HCT116 (cell line): ENCODE data around the gene CENPB. TPM values are rescaled to one million over a fixed set of nuclear protein-coding genes. Genes with fewer than 3 reads are reported as not detected.

ENCODE experiments used
- ATAC-seq: fragments of 200-7000 bp; cut with Tn5 transposase; 2 replicates; pipeline ENCODE4 v1.9.1; 2020; ENCODE audit warnings: mild to moderate bottlenecking, moderate library complexity
- BruUV-seq: library from RNA; stranded (reverse); fragments of 400-500 nt; replicated peaks from 2 replicates; lab custom pipeline; 2021; lab: Mats Ljungman, UMichigan
- CTCF ChIA-PET: fragments of 300-600 bp; sonication (Branson Sonifier 250); formaldehyde crosslinking; loops from one replicate; lab custom pipeline; 2021; ENCODE audit warnings: antibody characterized with exemption; lab: Charles Lee
- POLR2A ChIA-PET: fragments of 300-600, 350-600 bp; sonication (Branson Sonifier 250); formaldehyde crosslinking; loops from one replicate; lab custom pipeline; 2021; ENCODE audit warnings: antibody characterized with exemption; lab: Charles Lee
- RAD21 ChIA-PET, 2 experiments: fragments of 300-600 bp; sonication (Branson Sonifier 250); formaldehyde crosslinking; loops; one replicate each; lab custom pipeline; 2023; ENCODE audit warnings: low total read pairs in 2 of 2; ENCODE audit not compliant: uncharacterized antibody in 2 of 2, unreplicated experiment in 2 of 2, low non-redundant PET in 1 of 2; lab: Charles Lee
- DNase-seq: peaks from one replicate; pipeline ENCODE4 v3.0.0-alpha.2; 2010; ENCODE audit warnings: low read depth, low spot score
- H2AFZ ChIP-seq: fragments of 200-600 bp; shearing (Covaris generic), sonication (generic); 2 replicates; pipeline ENCODE4 v1.6.1; 2017; ENCODE audit warnings: low read depth, mixed run types, mixed read lengths, antibody characterized with exemption, low read length; ENCODE audit not compliant: poor library complexity, severe bottlenecking
- H3K27ac ChIP-seq: 2 replicates; pipeline ENCODE4 v1.5.1; 2012; ENCODE audit warnings: low read depth, low read length
- H3K27me3 ChIP-seq: fragments of 200-600 bp; sonication (generic); 2 replicates; pipeline ENCODE4 v1.6.1; 2016; ENCODE audit warnings: mixed run types, low read length, mixed read lengths; ENCODE audit not compliant: insufficient read depth
- H3K36me3 ChIP-seq, 2 experiments: fragments of 200-500 bp in 1 of 2; fragments of 200-600 bp in 1 of 2; sonication (Bioruptor generic) in 1 of 2; sonication (generic) in 1 of 2; 2 replicates each; pipeline versions ENCODE4 v1.5.1 to v1.6.1; 2014 to 2016; ENCODE audit warnings: low read length in 2 of 2, inconsistent platforms in 1 of 2, mixed read lengths in 1 of 2, mixed run types in 1 of 2; ENCODE audit not compliant: insufficient read depth in 2 of 2, control insufficient read depth in 1 of 2
- H3K4me1 ChIP-seq, 2 experiments: fragments of 200-600 bp in 1 of 2; sonication (generic) in 1 of 2; 2 replicates each; pipeline versions ENCODE4 v1.5.1 to v1.6.1; 2012 to 2017; ENCODE audit warnings: low read length in 2 of 2, inconsistent platforms in 1 of 2, mild to moderate bottlenecking in 1 of 2, mixed read lengths in 1 of 2, mixed run types in 1 of 2, moderate library complexity in 1 of 2; ENCODE audit not compliant: insufficient read depth in 2 of 2, control insufficient read depth in 1 of 2
- H3K4me2 ChIP-seq: fragments of 200-600 bp; sonication (generic); 2 replicates; pipeline ENCODE4 v1.6.1; 2017; ENCODE audit warnings: mixed run types, low read length, mixed read lengths
- H3K4me3 ChIP-seq, 2 experiments: fragments of 200-600 bp in 1 of 2; sonication (generic) in 1 of 2; replicated peaks in 1 of 2; 2 replicates each; pipeline ENCODE4 v1.5.1; 2011 to 2016; ENCODE audit warnings: low read length in 2 of 2, control low read depth in 1 of 2, low read depth in 1 of 2, mild to moderate bottlenecking in 1 of 2, mixed read lengths in 1 of 2, mixed run types in 1 of 2
- H3K79me2 ChIP-seq: fragments of 200-600 bp; sonication (generic); 2 replicates; pipeline ENCODE4 v1.6.1; 2017; ENCODE audit warnings: mild to moderate bottlenecking, mixed run types, low read length, moderate library complexity, mixed read lengths; ENCODE audit not compliant: insufficient read depth
- H3K9ac ChIP-seq: fragments of 200-600 bp; sonication (generic); 2 replicates; pipeline ENCODE4 v1.6.1; 2016; ENCODE audit warnings: low read length, mixed read lengths
- H3K9me2 ChIP-seq: fragments of 200-600 bp; sonication (generic), shearing (Covaris generic); 2 replicates; pipeline ENCODE4 v1.6.1; 2017; ENCODE audit warnings: mixed run types, mild to moderate bottlenecking, moderate library complexity; ENCODE audit not compliant: insufficient read depth
- H3K9me3 ChIP-seq, 2 experiments: fragments of 200-500 bp in 1 of 2; fragments of 200-600 bp in 1 of 2; sonication (Bioruptor generic) in 1 of 2; sonication (generic) in 1 of 2; 2 replicates each; pipeline ENCODE4 v1.6.1; 2014 to 2017; ENCODE audit warnings: low read length in 2 of 2, mixed read lengths in 2 of 2, inconsistent platforms in 1 of 2, low read depth in 1 of 2, mild to moderate bottlenecking in 1 of 2, mixed run types in 1 of 2, moderate library complexity in 1 of 2; ENCODE audit not compliant: control insufficient read depth in 1 of 2, insufficient read depth in 1 of 2
- H4K20me1 ChIP-seq: fragments of 200-600 bp; sonication (generic), shearing (Covaris generic); 2 replicates; pipeline ENCODE4 v1.6.1; 2017; ENCODE audit warnings: mixed run types, mild to moderate bottlenecking, moderate library complexity; ENCODE audit not compliant: insufficient read depth
- CBX3 ChIP-seq: IDR thresholded peaks from 2 replicates; pipeline ENCODE4 v1.6.1; 2012; ENCODE audit warnings: low read depth
- CEBPB ChIP-seq: IDR thresholded peaks from 2 replicates; pipeline ENCODE4 v1.6.1; 2012; ENCODE audit warnings: low read depth
- EGR1 ChIP-seq: IDR thresholded peaks from 2 replicates; pipeline ENCODE4 v1.6.1; 2012; ENCODE audit warnings: low read depth
- ELF1 ChIP-seq: IDR thresholded peaks from 2 replicates; pipeline ENCODE4 v1.6.1; 2012; ENCODE audit warnings: low read depth, borderline replicate concordance
- EZH2 ChIP-seq: fragments of 200-600 bp; sonication (generic); IDR thresholded peaks from 2 replicates; pipeline ENCODE4 v1.6.1; 2017; ENCODE audit warnings: antibody characterized with exemption, mixed run types
- EZH2phosphoT487 ChIP-seq: fragments of 200-600 bp; IDR thresholded peaks from 2 replicates; pipeline ENCODE4 v1.6.1; 2018; ENCODE audit warnings: antibody characterized with exemption, borderline replicate concordance
- FOSL1 ChIP-seq: IDR thresholded peaks from 2 replicates; pipeline ENCODE4 v1.6.1; 2012; ENCODE audit warnings: low read depth
- JUND ChIP-seq: IDR thresholded peaks from 2 replicates; pipeline ENCODE4 v1.6.1; 2012
- POLR2A ChIP-seq: IDR thresholded peaks from 2 replicates; pipeline ENCODE4 v1.7.0; 2011; ENCODE audit warnings: borderline replicate concordance; ENCODE audit not compliant: insufficient read depth, insufficient read length; ENCODE audit errors: extremely low read depth
- POLR2AphosphoS5 ChIP-seq: IDR thresholded peaks from 2 replicates; pipeline ENCODE4 v1.6.1; 2011; ENCODE audit warnings: mild to moderate bottlenecking, low read depth, low read length, moderate library complexity
- RAD21 ChIP-seq: IDR thresholded peaks from 2 replicates; pipeline ENCODE4 v1.6.1; 2012; ENCODE audit warnings: low read depth, mild to moderate bottlenecking
- SIN3A ChIP-seq: IDR thresholded peaks from 2 replicates; pipeline ENCODE4 v1.6.1; 2012; ENCODE audit warnings: low read depth
- SP1 ChIP-seq: IDR thresholded peaks from 2 replicates; pipeline ENCODE4 v1.6.1; 2012; ENCODE audit warnings: low read depth
- SRF ChIP-seq: IDR thresholded peaks from 2 replicates; pipeline ENCODE4 v1.6.1; 2012; ENCODE audit warnings: low read depth
- TCF7L2 ChIP-seq: IDR thresholded peaks from 2 replicates; pipeline ENCODE4 v1.7.0; 2011; ENCODE audit warnings: borderline replicate concordance, inconsistent platforms; ENCODE audit not compliant: insufficient read depth, insufficient read length; ENCODE audit errors: extremely low read depth
- YY1 ChIP-seq: IDR thresholded peaks from 2 replicates; pipeline ENCODE4 v1.6.1; 2011; ENCODE audit warnings: low read length, low read depth, moderate library complexity, mild to moderate bottlenecking; ENCODE audit not compliant: insufficient replicate concordance; ENCODE audit errors: extremely low read depth
- ZFX ChIP-seq: fragments of 450-650 bp; IDR thresholded peaks from 2 replicates; pipeline ENCODE4 v1.6.1; 2017
- ZNF274 ChIP-seq: fragments of 200-500 bp; sonication (Bioruptor generic); IDR thresholded peaks from 2 replicates; pipeline ENCODE4 v1.6.1; 2014; ENCODE audit warnings: mild to moderate bottlenecking, low read depth, low read length, inconsistent platforms
- intact Hi-C: fragments of 100-400 bp; cut with micrococcal nuclease; formaldehyde crosslinking; loops from 2 replicates; pipeline ENCODE4 v1.10.0; 2022
- total RNA-seq: library from RNA; stranded (reverse); gene quantifications from one replicate; pipeline ENCODE4 v1.2.1, GENCODE V29; 2021; ENCODE audit not compliant: unreplicated experiment
- TF ChIP-seq, protein P1 (sequence below): IDR thresholded peaks from 2 replicates; pipeline ENCODE4 v1.6.1; 2012
- TF ChIP-seq, protein P2 (sequence below): IDR thresholded peaks from 2 replicates; pipeline ENCODE4 v1.6.1; 2012
- TF ChIP-seq, protein P3 (sequence below): IDR thresholded peaks from 2 replicates; pipeline ENCODE4 v1.6.1; 2011; ENCODE audit warnings: mild to moderate bottlenecking, low read length, moderate library complexity; ENCODE audit not compliant: insufficient replicate concordance; ENCODE audit errors: extremely low read depth
- TF ChIP-seq, protein P4 (sequence below), 3 experiments: fragments of 200-600 bp in 1 of 3; sonication (generic) in 1 of 3; IDR thresholded peaks in 2 of 3; conservative IDR thresholded peaks in 1 of 3; 2 replicates each; pipeline ENCODE4 v1.5.1; 2012 to 2017; ENCODE audit warnings: low read depth in 2 of 3, low read length in 2 of 3, antibody characterized with exemption in 1 of 3, borderline replicate concordance in 1 of 3, control low read depth in 1 of 3, mild to moderate bottlenecking in 1 of 3, mixed read lengths in 1 of 3, mixed run types in 1 of 3, moderate library complexity in 1 of 3; ENCODE audit not compliant: insufficient read depth in 1 of 3

CENPB gene
- total RNA-seq, 1 experiment from 2014 or later, result 67.2 TPM

DNA sequence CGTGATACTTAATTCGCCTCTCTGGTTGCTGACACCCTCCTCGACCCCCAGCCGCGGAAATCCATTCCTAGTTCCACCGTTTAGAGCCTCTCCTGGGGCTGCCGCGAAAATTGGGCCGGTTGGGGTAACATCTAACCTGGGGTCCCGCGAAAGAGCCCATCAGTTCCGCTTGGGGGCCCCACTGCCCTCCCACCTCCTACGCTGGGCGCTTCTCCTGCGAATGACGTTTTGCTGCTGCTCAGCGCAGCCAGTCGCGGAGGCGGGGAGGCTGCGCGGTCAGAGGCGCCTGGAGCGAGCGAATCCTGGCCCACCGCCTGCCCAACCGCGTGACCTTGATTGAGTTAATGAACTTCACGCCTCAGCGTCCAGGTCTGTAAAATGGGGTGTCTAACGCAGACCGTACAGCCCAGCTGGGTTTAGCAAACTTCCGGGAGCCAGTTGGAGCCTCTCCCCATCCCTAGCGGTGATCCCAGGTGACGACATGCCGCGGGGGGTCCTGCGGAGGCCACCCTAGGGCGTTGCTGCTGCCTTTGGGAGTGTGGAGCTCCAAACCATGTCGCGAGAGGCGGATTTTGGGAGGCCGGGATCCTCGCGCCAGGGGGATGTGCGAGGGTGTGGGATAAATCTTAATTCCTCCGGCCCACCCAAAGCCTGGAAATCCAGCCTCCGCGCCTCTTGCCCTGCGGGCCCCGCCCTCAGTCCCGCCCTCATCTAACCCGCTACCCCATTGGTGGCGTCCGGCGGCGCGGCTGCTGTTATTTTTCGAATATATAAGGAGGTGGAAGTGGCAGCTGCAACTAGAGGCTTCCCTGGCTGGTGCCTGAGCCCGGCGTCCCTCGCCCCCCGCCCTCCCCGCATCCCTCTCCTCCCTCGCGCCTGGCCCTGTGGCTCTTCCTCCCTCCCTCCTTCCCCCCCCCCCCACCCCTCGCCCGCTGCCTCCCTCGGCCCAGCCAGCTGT is 9.2 kb upstream of the CENPB start, which contains the start of gene CDC25B:
Gene CDC25B (plus strand): TSS at position 800 of the 958 bp plus-strand sequence. CDS start 222 bp downstream, outside the sequence.
- Histone ChIP-seq H3K9me2 (no peaks in the 10 kb centered on the region), H3K9ac (peak within 1 kb of the TSS; percentile 95), H3K27ac (peak within 1 kb of the TSS; percentile 97), H3K27me3 (no peaks in the 10 kb centered on the region), H3K9me3 (no peaks in the 10 kb centered on the region), H3K4me3 (peak within 1 kb of the TSS; percentile 66 to 80), H3K36me3 (peaks cover 18 to 28% of the 10 kb centered on the region in 2 experiments; a peak in 3 of 4 replicates), H4K20me1 (no peaks in the 10 kb centered on the region), H2AFZ (no peak within 1 kb of the TSS), H3K4me2 (peak within 1 kb of the TSS; percentile 94), H3K79me2 (peaks cover 44% of the 10 kb centered on the region), H3K4me1 (peaks cover 25 to 51% of the 10 kb centered on the region in 2 experiments)
- ATAC-seq, result peak; percentile 80
- CTCF ChIA-PET, result interaction anchor here (0.7 to 1.9 kb wide), 7 partner anchors 9 to 59 kb away, joined by 3 to 9 read pairs (median 3); partner anchors contain the start of genes CENPB and SPEF1
- intact Hi-C loops, result no loop called here
- RAD21 ChIA-PET, result interaction anchor here in 1 of 2 experiments (0.6 to 0.8 kb wide), 2 partner anchors 16 to 23 kb away, joined by 3 read pairs; no protein-coding TSS in a partner anchor
- TSS peak; percentile 82 for BruUV-seq
- peak; percentile 84 for DNase-seq
- POLR2A ChIA-PET, result interaction anchor here (1.1 to 2.5 kb wide), 3 partner anchors 17 to 25 kb away, joined by 5 to 14 read pairs (median 12); partner anchors contain the start of gene AP5S1
- no peak for TF ChIP-seq EZH2phosphoT487
- TF ChIP-seq, protein P1, sequence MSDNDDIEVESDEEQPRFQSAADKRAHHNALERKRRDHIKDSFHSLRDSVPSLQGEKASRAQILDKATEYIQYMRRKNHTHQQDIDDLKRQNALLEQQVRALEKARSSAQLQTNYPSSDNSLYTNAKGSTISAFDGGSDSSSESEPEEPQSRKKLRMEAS, result peak; percentile 57; the same call in 1 of the 2 replicates
- TF ChIP-seq JUND, result no peak
- TF ChIP-seq ELF1, result no peak; the same call in 1 of the 2 replicates
- TF ChIP-seq, protein P2, sequence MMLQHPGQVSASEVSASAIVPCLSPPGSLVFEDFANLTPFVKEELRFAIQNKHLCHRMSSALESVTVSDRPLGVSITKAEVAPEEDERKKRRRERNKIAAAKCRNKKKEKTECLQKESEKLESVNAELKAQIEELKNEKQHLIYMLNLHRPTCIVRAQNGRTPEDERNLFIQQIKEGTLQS, result no peak
- TF ChIP-seq POLR2AphosphoS5, result peak; percentile 86
- TF ChIP-seq YY1, result peak; percentile 5
- no peak for TF ChIP-seq FOSL1
- TF ChIP-seq, protein P3, sequence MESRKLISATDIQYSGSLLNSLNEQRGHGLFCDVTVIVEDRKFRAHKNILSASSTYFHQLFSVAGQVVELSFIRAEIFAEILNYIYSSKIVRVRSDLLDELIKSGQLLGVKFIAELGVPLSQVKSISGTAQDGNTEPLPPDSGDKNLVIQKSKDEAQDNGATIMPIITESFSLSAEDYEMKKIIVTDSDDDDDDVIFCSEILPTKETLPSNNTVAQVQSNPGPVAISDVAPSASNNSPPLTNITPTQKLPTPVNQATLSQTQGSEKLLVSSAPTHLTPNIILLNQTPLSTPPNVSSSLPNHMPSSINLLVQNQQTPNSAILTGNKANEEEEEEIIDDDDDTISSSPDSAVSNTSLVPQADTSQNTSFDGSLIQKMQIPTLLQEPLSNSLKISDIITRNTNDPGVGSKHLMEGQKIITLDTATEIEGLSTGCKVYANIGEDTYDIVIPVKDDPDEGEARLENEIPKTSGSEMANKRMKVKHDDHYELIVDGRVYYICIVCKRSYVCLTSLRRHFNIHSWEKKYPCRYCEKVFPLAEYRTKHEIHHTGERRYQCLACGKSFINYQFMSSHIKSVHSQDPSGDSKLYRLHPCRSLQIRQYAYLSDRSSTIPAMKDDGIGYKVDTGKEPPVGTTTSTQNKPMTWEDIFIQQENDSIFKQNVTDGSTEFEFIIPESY, result no peak
- peak; percentile 52 for TF ChIP-seq SP1
- TF ChIP-seq SRF, result no peak
- TF ChIP-seq, protein P4, sequence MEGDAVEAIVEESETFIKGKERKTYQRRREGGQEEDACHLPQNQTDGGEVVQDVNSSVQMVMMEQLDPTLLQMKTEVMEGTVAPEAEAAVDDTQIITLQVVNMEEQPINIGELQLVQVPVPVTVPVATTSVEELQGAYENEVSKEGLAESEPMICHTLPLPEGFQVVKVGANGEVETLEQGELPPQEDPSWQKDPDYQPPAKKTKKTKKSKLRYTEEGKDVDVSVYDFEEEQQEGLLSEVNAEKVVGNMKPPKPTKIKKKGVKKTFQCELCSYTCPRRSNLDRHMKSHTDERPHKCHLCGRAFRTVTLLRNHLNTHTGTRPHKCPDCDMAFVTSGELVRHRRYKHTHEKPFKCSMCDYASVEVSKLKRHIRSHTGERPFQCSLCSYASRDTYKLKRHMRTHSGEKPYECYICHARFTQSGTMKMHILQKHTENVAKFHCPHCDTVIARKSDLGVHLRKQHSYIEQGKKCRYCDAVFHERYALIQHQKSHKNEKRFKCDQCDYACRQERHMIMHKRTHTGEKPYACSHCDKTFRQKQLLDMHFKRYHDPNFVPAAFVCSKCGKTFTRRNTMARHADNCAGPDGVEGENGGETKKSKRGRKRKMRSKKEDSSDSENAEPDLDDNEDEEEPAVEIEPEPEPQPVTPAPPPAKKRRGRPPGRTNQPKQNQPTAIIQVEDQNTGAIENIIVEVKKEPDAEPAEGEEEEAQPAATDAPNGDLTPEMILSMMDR (IDR thresholded peaks at IDR 0.05 in 2 of 3, conservative IDR thresholded peaks at IDR 0.05 in 1 of 3; ENCODE audit: borderline replicate concordance in 1 of 3, insufficient read depth in 1 of 3, low read depth in 2 of 3, low read length in 2 of 3), result peak in 2 of 3 experiments; percentile 29 to 53; a peak in 3 of 6 replicates
- TF ChIP-seq ZFX, result no peak
- peak; percentile 0; the same call in 1 of the 2 replicates for TF ChIP-seq CBX3
- TF ChIP-seq EZH2, result no peak
- TF ChIP-seq SIN3A, result peak; percentile 89
- peak; percentile 47 for TF ChIP-seq POLR2A
- no peak for TF ChIP-seq ZNF274
- TF ChIP-seq TCF7L2, result no peak
- 0 out of 2 replicates have a peak, but pooled peaks have one; percentile 17 for TF ChIP-seq RAD21
- TF ChIP-seq EGR1, result peak; percentile 82
- TF ChIP-seq CEBPB, result no peak
